LNCaP clone FGC (cell line): Measurements from ENCODE around the gene NAA38.
"Not testable (repeated sequence)": the region's sequence is repeated elsewhere in the genome, so short reads cannot be mapped to it uniquely, and the experiment has no call there.

Source experiments
- DNase-seq: peaks from one replicate; pipeline ENCODE4 v3.0.0-alpha.2; 2011; ENCODE audit warnings: low read depth
- H3K4me3 ChIP-seq: 2 replicates; pipeline ENCODE4 v1.5.1; 2011; ENCODE audit warnings: mild to moderate bottlenecking, low read depth, low read length, control low read depth
- CTCF ChIP-seq: IDR thresholded peaks from 2 replicates; pipeline ENCODE4 v1.5.1; 2012; ENCODE audit warnings: mild to moderate bottlenecking; ENCODE audit not compliant: control insufficient read depth, insufficient read depth; ENCODE audit errors: extremely low read depth

NAA38 gene

GRCh38 chr17:7864995-7865650 lies 7.8 kb upstream of the NAA38 start:
- no peak for TF ChIP-seq CTCF

DNA sequence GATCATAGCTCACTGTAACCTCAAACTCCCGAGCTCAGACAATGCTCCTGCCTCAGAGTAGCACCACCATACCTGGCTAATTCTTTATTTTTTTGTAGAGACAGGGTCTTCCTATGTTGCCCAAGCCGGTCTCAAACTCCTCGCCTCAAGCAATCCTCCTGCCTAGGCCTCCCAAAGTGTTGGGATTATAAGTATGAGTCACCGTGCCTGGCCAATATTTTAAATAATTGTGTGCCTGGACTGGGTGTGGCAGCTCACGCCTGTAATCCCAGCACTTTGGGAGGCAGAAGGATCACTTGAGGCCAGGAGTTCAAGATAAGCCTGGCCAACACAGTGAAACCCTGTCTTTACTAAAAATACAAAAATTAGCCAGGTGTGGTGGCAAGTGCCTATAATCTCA lies 7.0 kb upstream of the NAA38 start:
- DNase-seq: not testable (repeated sequence)

More at GRCh38 chr17:7864995-7865650, 7.8 kb upstream of the NAA38 start:
- no peak overlapping the region for H3K4me3 ChIP-seq
- DNase-seq: no peak

DNA sequence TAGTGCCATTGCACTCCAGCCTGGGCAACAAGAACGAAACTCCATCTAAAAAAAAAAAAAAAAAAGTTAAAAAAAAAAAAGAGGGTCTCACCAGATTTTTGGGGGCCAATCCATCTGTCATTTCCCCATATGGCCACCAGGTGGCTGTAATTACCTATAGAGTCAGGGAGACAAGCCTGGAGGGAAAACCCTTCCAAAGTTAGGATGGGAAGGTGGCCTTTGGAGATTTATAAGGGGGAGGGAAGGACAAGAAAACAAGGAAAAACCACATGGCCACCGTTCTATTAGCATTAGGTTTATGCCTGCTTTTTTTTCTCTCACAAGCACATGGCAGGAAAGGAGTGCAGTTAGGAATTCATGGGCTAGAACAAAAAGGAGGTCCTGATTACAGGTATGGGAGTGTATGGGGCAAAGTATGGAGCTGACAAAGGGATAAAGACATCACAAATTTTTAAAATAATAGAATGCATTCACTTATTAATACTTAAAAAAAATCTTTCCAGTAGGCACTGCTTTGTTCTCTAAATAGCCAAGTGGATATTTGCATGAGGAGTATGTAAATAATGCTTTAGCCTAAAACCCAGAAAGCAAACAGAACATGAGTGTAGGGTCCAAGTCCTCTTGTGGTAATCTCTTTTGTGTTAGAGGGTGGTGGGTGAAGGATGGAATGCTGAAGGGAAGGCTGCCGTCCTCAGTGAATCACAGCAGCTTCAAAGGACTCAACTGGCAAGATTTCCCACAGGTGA lies 5.5 kb upstream of the NAA38 start:
- no peak overlapping the region for H3K4me3 ChIP-seq
- TF ChIP-seq CTCF: peak; percentile 78
- no peak for DNase-seq

More for the DNA sequence above, 7.0 kb upstream of the NAA38 start:
- not testable (repeated sequence) for H3K4me3 ChIP-seq

GRCh38 chr17:7859028-7859427 lies 1.7 kb upstream of the NAA38 start:
- H3K4me3 ChIP-seq: peak overlapping the region; percentile 63
- no peak for TF ChIP-seq CTCF
- DNase-seq: no peak

DNA sequence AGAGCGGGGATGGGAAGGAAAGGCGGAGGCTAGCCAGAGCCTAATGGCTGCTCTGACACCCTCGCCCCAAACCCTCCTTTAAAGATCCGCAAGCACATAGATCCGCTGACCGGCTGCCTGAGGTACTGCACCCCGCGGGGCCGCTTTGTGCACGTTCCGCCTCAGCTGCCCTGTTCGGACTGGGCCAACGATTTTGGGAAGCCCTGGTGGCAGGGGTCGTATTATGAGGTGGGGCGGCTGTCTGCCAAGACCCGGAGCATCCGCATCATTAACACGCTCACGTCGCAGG lies 1.1 kb upstream of the NAA38 start:
- H3K4me3 ChIP-seq: peak overlapping the region; percentile 63
- peak; percentile 28; the same call in 1 of the 2 replicates for TF ChIP-seq CTCF
- DNase-seq: no peak

DNA sequence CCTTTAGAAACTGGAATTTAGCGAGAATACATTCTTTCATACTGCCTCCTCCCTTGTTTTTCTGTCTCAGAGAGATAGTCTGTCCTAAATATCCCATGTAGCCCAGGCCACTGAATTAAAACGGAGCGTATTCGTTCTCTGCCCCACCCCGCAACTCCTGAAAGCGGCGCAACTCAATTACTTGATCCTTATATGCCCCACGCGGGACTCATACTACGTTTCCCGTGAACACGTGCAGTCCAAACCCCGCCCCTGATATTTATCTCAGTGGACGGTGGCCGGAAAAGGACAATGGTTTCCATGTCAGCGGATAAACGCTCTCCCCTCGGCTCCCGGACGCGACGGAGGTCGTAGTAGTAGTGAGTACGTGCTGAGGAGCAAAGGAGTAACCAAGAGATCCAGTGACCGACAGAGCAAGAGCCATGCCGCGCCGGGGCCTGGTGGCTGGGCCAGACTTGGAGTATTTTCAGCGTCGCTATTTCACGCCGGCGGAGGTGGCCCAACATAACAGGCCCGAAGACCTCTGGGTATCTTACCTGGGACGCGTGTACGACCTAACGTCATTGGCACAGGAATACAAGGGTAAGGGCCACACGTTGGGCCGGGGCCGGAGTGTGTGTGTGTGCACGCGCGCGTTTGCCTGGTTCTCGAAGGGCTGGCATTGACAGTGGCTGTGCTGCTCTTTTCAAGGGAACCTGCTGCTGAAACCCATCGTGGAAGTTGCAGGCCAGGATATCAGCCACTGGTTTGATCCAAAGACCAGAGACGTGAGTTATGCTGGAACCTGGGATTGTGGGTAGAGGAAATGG lies 558 bp upstream of the NAA38 start, which contains the start of gene CYB5D1:
CYB5D1 (plus strand) TSS at position 291 of the 809 bp plus-strand sequence; CDS start at position 423, 132 bp downstream.
- DNase-seq: peak; percentile 87
- peak within 1 kb of the TSS; percentile 63 for H3K4me3 ChIP-seq
- TF ChIP-seq CTCF: no peak
